HEK293T (cell line): ENCODE results near the gene WFDC2.

ENCODE experiments used
- CTCF ChIA-PET: fragments of 350-600 bp; formaldehyde crosslinking; extraction: SDS; loops from one replicate; lab custom pipeline; 2021; ENCODE audit warnings: antibody characterized with exemption, inconsistent platforms; lab: Yijun Ruan, JAX
- POLR2A ChIA-PET: fragments of 350-600 bp; formaldehyde crosslinking; extraction: SDS; loops from one replicate; lab custom pipeline; 2020; ENCODE audit warnings: antibody characterized with exemption, inconsistent platforms; lab: Yijun Ruan, JAX
- DNase-seq: peaks from one replicate; pipeline ENCODE4 v3.0.0; 2012; ENCODE audit warnings: mixed read lengths; ENCODE audit errors: extremely low spot score
- ARNT ChIP-seq: fragments of 450-650 bp; IDR thresholded peaks from 2 replicates; pipeline ENCODE4 v1.6.1; 2017; ENCODE audit warnings: mild to moderate bottlenecking
- BHLHE40 ChIP-seq: fragments of 450-650 bp; IDR thresholded peaks from 2 replicates; pipeline ENCODE4 v1.6.1; 2016; ENCODE audit warnings: mild to moderate bottlenecking, moderate library complexity, borderline replicate concordance
- CTBP1 ChIP-seq: fragments of 450-650 bp; IDR thresholded peaks from 2 replicates; pipeline ENCODE4 v1.6.1; 2016; ENCODE audit warnings: borderline replicate concordance
- ELF4 ChIP-seq: fragments of 450-650 bp; IDR thresholded peaks from 2 replicates; pipeline ENCODE4 v1.6.1; 2017; ENCODE audit warnings: antibody characterized with exemption
- FOXA1 ChIP-seq: fragments of 450-650 bp; IDR thresholded peaks from 2 replicates; pipeline ENCODE4 v1.6.1; 2016; ENCODE audit warnings: mild to moderate bottlenecking
- FOXK2 ChIP-seq: fragments of 450-650 bp; IDR thresholded peaks from 2 replicates; pipeline ENCODE4 v1.6.1; 2016; ENCODE audit warnings: mild to moderate bottlenecking
- FOXM1 ChIP-seq: fragments of 450-650 bp; IDR thresholded peaks from 2 replicates; pipeline ENCODE4 v1.6.1; 2017; ENCODE audit warnings: mild to moderate bottlenecking, borderline replicate concordance
- HDGF ChIP-seq: fragments of 450-650 bp; IDR thresholded peaks from 2 replicates; pipeline ENCODE4 v1.6.1; 2017; ENCODE audit warnings: antibody characterized with exemption, borderline replicate concordance
- L3MBTL2 ChIP-seq: fragments of 450-650 bp; conservative IDR thresholded peaks from 2 replicates; pipeline ENCODE4 v1.6.1; 2016; ENCODE audit warnings: mild to moderate bottlenecking
- LEF1 ChIP-seq: fragments of 450-650 bp; IDR thresholded peaks from 2 replicates; pipeline ENCODE4 v1.6.1; 2017; ENCODE audit warnings: mild to moderate bottlenecking, borderline replicate concordance
- NFRKB ChIP-seq: fragments of 450-650 bp; IDR thresholded peaks from 2 replicates; pipeline ENCODE4 v1.6.1; 2016; ENCODE audit warnings: mild to moderate bottlenecking, moderate library complexity
- PKNOX1 ChIP-seq: fragments of 450-650 bp; IDR thresholded peaks from 2 replicates; pipeline ENCODE4 v1.6.1; 2016
- SP1 ChIP-seq: fragments of 450-650 bp; IDR thresholded peaks from 2 replicates; pipeline ENCODE4 v1.6.1; 2017
- SUZ12 ChIP-seq: fragments of 450-650 bp; IDR thresholded peaks from 2 replicates; pipeline ENCODE4 v1.6.1; 2016; ENCODE audit warnings: mild to moderate bottlenecking
- TARDBP ChIP-seq: fragments of 450-650 bp; IDR thresholded peaks from 2 replicates; pipeline ENCODE4 v1.6.1; 2016
- ZNF384 ChIP-seq: fragments of 450-650 bp; IDR thresholded peaks from 2 replicates; pipeline ENCODE4 v1.6.1; 2016

Gene WFDC2

GRCh38 chr20:45523821-45524220 is 54.3 kb downstream of the WFDC2 start:
- DNase-seq = no peak
- no peak for TF ChIP-seq LEF1
- TF ChIP-seq NFRKB = no peak
- TF ChIP-seq FOXK2 = no peak
- TF ChIP-seq FOXM1 = no peak
- TF ChIP-seq ZNF384 = no peak
- no peak for TF ChIP-seq ARNT
- TF ChIP-seq L3MBTL2 = no peak
- TF ChIP-seq CTBP1 = no peak
- no peak for TF ChIP-seq SUZ12
- no peak for TF ChIP-seq FOXA1
- TF ChIP-seq HDGF = no peak
- no peak for TF ChIP-seq SP1
- no peak for TF ChIP-seq ELF4
- no peak for TF ChIP-seq TARDBP
- TF ChIP-seq PKNOX1 = no peak
- no peak for TF ChIP-seq BHLHE40
- ChIA-PET CTCF (interaction anchor here (0.6 kb wide), 1 partner anchor 59 kb away, joined by 3 read pairs; no protein-coding TSS in a partner anchor), POLR2A (no interaction called here)

- TF ChIP-seq FOXA1 (no peak), SP1 (no peak), ELF4 (no peak), LEF1 (no peak), ZNF384 (no peak), FOXM1 (no peak), FOXK2 (no peak), SUZ12 (no peak), PKNOX1 (no peak), L3MBTL2 (no peak), ARNT (no peak)
- ChIA-PET POLR2A (no interaction called here), CTCF (no interaction called here)
- DNase-seq = no peak
Measured at GRCh38 chr20:45527294-45527693, 57.7 kb downstream of the WFDC2 start.
